ENCODE data around the gene MARF1.

DNA sequence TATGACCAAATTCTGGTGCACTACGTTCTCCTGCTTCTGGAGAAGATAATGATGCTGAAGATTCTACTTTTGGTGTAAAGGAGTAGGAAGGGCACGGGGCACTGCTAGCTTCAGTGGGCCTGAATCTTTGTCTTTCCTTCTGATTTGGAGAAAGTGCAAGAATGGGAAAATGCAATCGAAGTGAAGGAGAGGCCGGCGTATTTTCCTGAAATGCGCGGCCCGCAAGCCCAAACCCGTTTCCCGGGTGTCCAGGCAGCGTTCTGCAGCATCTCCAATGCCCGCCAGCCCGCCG, 6.7 kb upstream of the MARF1 start:
- TF ChIP-seq, protein P1, sequence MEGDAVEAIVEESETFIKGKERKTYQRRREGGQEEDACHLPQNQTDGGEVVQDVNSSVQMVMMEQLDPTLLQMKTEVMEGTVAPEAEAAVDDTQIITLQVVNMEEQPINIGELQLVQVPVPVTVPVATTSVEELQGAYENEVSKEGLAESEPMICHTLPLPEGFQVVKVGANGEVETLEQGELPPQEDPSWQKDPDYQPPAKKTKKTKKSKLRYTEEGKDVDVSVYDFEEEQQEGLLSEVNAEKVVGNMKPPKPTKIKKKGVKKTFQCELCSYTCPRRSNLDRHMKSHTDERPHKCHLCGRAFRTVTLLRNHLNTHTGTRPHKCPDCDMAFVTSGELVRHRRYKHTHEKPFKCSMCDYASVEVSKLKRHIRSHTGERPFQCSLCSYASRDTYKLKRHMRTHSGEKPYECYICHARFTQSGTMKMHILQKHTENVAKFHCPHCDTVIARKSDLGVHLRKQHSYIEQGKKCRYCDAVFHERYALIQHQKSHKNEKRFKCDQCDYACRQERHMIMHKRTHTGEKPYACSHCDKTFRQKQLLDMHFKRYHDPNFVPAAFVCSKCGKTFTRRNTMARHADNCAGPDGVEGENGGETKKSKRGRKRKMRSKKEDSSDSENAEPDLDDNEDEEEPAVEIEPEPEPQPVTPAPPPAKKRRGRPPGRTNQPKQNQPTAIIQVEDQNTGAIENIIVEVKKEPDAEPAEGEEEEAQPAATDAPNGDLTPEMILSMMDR (IDR thresholded peaks at IDR 0.05; ENCODE audit: borderline replicate concordance, extremely low read depth, low read length, poor library complexity, severe bottlenecking) = no peak
- TF ChIP-seq EZH2 (IDR thresholded peaks at IDR 0.05; ENCODE audit: borderline replicate concordance, low read depth, low read length, severe bottlenecking) = no peak
